NCI-H2029 treated with DMSO at 0.1 percent for 48 hours (cell line): ENCODE measurements around the gene CCDC183.

Source experiments
- DNase-seq: peaks from one replicate; lab custom pipeline; 2025; lab: John Stamatoyannopoulos, UW

Gene CCDC183

DNA sequence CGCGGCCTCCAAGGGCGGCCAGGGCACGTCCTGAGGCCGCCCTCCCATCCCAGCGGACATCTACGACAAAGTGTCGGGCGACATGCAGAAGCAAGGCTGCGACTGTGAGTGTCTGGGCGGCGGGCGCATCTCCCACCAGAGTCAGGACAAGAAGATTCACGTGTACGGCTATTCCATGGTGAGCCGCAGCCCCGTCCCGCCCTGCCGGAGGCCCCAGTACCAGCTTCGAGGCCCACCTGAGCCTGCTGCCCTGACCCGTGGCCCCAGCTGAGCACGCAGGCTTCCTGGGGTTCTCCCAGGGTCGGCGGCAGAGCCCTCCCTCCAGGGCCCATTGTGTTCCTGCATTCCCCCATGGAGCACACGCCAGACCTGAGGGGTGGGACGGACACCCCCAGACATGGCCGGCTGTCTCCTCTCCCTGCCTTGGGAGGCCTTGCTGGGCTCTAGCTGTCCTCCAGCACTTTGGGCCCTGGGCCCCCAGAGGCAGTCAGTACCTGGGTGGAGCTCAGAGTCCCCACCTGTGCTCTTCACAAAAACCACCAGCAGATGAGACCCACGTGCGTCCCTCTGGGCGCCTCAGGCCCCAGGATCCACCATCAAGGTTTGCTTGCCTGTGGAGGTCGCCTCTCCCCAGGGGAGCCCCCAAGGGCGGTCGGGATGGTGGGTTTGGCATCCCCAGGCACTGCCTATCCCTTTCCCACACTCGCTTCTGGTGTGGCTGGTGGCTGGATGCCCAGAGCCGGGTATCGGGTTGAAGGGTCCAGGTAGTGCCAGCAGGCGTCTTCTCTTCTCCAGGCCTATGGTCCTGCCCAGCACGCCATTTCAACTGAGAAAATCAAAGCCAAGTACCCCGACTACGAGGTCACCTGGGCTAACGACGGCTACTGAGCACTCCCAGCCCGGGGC lies 54.1 kb downstream of the CCDC183 start:
- no peak for DNase-seq

- DNase-seq, result no peak
Measured at GRCh38 chr9:136850866-136851775, 55.0 kb downstream of the CCDC183 start.

- no peak for DNase-seq
Measured at GRCh38 chr9:136851941-136852663, 56.0 kb downstream of the CCDC183 start, which contains the start of gene MAMDC4. MAMDC4 (plus strand) TSS chr9:136852346; CDS start chr9:136852417, 71 bp downstream.

GRCh38 chr9:136852664-136853595 lies 56.8 kb downstream of the CCDC183 start:
- no peak for DNase-seq

DNA sequence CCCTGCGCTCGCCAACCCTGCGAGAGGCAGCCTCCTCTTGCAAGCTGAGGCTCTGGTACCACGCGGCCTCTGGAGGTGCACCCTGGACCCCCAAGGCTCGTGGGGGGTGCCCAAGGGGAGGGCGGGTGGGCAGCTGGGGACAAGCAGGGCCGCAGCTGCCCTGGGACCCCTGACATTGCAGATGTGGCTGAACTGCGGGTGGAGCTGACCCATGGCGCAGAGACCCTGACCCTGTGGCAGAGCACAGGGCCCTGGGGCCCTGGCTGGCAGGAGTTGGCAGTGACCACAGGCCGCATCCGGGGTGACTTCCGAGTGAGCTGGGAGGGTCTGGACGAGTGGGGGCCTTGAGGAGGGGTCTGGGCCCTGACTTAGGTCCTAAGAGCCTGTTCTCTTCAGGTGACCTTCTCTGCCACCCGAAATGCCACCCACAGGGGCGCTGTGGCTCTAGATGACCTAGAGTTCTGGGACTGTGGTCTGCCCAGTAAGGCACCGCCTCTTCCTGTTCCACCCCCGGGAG lies 57.5 kb downstream of the CCDC183 start:
- DNase-seq, result no peak

- no peak for DNase-seq
Measured at GRCh38 chr9:136854113-136854841, 58.1 kb downstream of the CCDC183 start.

DNA sequence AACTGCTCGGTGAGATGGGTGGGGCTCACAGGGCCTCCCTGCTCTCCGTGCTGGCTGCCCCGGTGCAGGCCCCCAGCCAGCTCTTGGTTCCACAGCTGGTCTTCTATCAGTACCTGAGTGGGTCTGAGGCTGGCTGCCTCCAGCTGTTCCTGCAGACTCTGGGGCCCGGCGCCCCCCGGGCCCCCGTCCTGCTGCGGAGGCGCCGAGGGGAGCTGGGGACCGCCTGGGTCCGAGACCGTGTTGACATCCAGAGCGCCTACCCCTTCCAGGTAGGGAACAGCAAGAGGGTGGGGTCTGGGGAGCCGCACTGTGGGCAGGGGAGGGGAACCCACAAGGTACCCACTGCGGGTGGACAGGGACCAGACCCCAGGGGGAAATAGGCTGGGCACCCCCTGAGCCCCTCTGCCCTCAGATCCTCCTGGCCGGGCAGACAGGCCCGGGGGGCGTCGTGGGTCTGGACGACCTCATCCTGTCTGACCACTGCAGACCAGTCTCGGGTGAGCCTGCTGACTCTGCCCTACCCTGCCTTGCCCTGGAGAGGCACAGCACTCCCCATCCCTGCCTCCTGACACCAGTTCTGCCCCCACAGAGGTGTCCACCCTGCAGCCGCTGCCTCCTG lies 58.8 kb downstream of the CCDC183 start:
- no peak for DNase-seq

DNA sequence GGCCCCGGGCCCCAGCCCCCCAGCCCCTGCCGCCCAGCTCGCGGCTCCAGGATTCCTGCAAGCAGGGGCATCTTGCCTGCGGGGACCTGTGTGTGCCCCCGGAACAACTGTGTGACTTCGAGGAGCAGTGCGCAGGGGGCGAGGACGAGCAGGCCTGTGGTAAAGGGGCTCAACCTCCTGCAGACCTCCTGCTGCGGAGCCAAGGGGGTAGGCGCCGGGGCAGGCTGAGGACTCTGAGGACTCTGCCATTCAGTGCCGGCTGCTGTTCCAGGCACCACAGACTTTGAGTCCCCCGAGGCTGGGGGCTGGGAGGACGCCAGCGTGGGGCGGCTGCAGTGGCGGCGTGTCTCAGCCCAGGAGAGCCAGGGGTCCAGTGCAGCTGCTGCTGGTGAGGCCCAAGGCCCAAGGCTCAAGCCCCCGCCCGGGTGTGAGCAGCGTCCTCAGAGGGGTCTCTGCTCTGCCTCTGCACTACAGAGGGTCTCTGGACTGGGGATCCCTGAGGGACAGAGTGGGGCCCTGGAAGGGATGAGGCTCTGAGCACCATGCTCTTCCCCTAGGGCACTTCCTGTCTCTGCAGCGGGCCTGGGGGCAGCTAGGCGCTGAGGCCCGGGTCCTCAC lies 59.4 kb downstream of the CCDC183 start:
- no peak for DNase-seq

GRCh38 chr9:136856079-136856476 lies 59.9 kb downstream of the CCDC183 start:
- no peak for DNase-seq

DNA sequence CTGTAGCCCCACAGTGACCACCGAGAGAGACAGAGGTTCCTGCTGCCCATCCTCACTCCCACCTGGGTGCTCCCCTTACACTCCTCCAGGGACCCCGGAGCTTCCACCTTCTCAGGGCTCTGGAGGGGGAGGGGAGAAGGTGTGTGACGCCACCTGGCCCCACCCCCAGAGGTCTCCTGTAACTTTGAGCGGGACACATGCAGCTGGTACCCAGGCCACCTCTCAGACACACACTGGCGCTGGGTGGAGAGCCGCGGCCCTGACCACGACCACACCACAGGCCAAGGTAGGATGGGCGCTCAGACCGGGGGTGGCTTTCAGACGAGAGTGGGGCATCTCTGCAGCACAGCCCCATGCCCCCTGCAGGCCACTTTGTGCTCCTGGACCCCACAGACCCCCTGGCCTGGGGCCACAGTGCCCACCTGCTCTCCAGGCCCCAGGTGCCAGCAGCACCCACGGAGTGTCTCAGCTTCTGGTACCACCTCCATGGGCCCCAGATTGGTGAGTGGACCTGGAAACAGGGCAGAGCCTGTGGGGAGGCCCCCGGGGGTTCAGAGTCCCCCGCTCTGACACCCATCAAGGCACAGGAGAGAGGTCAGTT lies 60.5 kb downstream of the CCDC183 start:
- no peak for DNase-seq

DNA sequence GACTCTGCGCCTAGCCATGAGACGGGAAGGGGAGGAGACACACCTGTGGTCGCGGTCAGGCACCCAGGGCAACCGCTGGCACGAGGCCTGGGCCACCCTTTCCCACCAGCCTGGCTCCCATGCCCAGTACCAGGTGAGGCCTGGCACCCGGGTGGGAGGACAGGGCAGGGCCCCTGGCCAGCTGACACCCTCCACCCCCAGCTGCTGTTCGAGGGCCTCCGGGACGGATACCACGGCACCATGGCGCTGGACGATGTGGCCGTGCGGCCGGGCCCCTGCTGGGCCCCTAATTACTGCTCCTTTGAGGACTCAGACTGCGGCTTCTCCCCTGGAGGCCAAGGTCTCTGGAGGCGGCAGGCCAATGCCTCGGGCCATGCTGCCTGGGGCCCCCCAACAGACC lies 61.0 kb downstream of the CCDC183 start:
- DNase-seq, result no peak
